RWPE1 (cell line): ENCODE data around the gene AP4E1.
"Not testable (repeated sequence)": the region's sequence is repeated elsewhere in the genome, so short reads cannot be mapped to it uniquely, and the experiment has no call there.

Source experiments
- CTCF ChIA-PET: fragments of 350-600 bp; sonication (Branson Sonifier 250); formaldehyde crosslinking; extraction: SDS; loops from one replicate; lab custom pipeline; 2021; lab: Yijun Ruan, JAX
- POLR2A ChIA-PET: fragments of 400-600 bp; formaldehyde crosslinking; extraction: SDS; loops from one replicate; lab custom pipeline; 2020; ENCODE audit warnings: antibody characterized with exemption; ENCODE audit not compliant: low non-redundant PET; lab: Yijun Ruan, JAX
- DNase-seq: peaks from one replicate; pipeline ENCODE4 v3.0.0; 2012; ENCODE audit warnings: low spot score
- H3K27ac ChIP-seq: fragments of 450-650 bp; 2 replicates; pipeline ENCODE4 v1.5.1; 2017
- TF ChIP-seq, protein P1 (sequence below): fragments of 450-650 bp; conservative IDR thresholded peaks from 2 replicates; pipeline ENCODE4 v1.5.1; 2017; ENCODE audit warnings: low read depth, mild to moderate bottlenecking

The AP4E1 gene

DNA sequence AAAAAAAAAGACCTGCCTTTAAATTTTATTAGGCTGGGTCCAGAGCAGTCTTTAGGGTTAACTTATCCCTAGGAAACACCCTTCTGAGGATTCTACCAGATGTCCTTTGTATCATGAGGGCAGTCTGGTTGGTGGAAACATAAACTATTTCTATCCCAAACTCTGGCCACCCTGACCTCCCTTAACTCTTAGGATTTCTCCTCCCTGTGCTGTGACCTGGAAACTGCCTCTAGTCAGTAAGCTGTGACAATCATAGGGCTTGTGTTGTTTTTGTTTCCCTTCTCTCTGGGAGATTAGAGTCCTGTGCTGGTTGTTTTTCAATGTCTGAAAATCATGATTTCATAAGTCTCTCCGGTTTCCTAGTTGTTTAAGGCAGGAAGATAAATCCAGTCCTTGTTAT, 108.1 kb downstream of the AP4E1 start:
- no peak for DNase-seq
- H3K27ac ChIP-seq, result no peak overlapping the region
- ChIA-PET POLR2A (no interaction called here), CTCF (interaction anchor here (0.6 kb wide), 1 partner anchor 129 kb away, joined by 5 read pairs; no protein-coding TSS in a partner anchor)
- TF ChIP-seq, protein P1, sequence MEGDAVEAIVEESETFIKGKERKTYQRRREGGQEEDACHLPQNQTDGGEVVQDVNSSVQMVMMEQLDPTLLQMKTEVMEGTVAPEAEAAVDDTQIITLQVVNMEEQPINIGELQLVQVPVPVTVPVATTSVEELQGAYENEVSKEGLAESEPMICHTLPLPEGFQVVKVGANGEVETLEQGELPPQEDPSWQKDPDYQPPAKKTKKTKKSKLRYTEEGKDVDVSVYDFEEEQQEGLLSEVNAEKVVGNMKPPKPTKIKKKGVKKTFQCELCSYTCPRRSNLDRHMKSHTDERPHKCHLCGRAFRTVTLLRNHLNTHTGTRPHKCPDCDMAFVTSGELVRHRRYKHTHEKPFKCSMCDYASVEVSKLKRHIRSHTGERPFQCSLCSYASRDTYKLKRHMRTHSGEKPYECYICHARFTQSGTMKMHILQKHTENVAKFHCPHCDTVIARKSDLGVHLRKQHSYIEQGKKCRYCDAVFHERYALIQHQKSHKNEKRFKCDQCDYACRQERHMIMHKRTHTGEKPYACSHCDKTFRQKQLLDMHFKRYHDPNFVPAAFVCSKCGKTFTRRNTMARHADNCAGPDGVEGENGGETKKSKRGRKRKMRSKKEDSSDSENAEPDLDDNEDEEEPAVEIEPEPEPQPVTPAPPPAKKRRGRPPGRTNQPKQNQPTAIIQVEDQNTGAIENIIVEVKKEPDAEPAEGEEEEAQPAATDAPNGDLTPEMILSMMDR, result no peak

GRCh38 chr15:51022206-51022605, 113.7 kb downstream of the AP4E1 start:
- no peak overlapping the region for H3K27ac ChIP-seq
- POLR2A ChIA-PET, result no interaction called here
- CTCF ChIA-PET, result interaction anchor here (0.7 kb wide), 1 partner anchor 951 kb away, joined by 6 read pairs; no protein-coding TSS in a partner anchor

GRCh38 chr15:51023499-51023898, 115.0 kb downstream of the AP4E1 start:
- DNase-seq, result no peak
- ChIA-PET CTCF (no interaction called here), POLR2A (no interaction called here)
- peak overlapping the region; percentile 87 for H3K27ac ChIP-seq
- TF ChIP-seq, protein P1, result no peak

More at GRCh38 chr15:51022206-51022605, 113.7 kb downstream of the AP4E1 start:
- TF ChIP-seq, protein P1, result no peak; the same call in 1 of the 2 replicates
- no peak for DNase-seq

DNA sequence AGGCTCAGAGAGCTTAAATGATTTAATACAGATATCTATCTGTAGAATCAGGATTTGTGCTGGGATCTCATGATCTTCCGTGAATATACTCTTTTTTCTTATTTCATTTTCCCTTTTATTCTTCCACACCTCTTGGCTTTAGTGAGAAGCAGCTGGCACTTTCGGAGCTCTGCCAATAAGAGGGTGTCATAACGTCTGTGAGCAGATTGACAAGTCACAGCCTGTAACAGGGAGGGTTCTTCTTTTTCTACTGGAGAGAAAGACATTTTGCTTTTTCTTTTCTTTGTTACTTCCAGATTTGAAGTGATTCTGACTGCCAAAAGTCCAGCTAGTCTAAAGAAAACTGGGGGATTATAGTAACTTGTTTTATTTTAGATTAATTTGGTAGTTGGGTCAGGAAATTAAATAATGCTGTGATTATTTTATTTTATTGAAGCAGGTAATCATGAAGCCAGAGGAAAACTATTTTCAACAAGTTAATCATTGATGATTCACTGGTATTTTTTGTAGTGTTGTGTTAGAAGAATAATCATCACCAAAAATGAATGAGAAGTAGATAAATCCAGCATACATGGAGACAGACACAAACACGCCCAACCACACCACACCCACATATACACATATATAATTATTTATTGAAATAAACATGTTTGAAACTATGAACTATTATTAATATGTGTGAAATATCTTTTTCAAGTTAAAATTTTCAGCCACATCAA, 116.4 kb downstream of the AP4E1 start:
- ChIA-PET POLR2A (no interaction called here), CTCF (interaction anchor here (0.9 kb wide), 1 partner anchor 138 kb away, joined by 7 read pairs; no protein-coding TSS in a partner anchor)
- TF ChIP-seq, protein P1, result no peak
- DNase-seq, result peak; percentile 91
- H3K27ac ChIP-seq, result peak overlapping the region; percentile 100

- TF ChIP-seq, protein P1, result no peak
- POLR2A ChIA-PET, result no interaction called here
- DNase-seq, result no peak
- H3K27ac ChIP-seq, result peak overlapping the region; percentile 100
- CTCF ChIA-PET, result no interaction called here
Measured at GRCh38 chr15:51025454-51025846, 117.0 kb downstream of the AP4E1 start.

DNA sequence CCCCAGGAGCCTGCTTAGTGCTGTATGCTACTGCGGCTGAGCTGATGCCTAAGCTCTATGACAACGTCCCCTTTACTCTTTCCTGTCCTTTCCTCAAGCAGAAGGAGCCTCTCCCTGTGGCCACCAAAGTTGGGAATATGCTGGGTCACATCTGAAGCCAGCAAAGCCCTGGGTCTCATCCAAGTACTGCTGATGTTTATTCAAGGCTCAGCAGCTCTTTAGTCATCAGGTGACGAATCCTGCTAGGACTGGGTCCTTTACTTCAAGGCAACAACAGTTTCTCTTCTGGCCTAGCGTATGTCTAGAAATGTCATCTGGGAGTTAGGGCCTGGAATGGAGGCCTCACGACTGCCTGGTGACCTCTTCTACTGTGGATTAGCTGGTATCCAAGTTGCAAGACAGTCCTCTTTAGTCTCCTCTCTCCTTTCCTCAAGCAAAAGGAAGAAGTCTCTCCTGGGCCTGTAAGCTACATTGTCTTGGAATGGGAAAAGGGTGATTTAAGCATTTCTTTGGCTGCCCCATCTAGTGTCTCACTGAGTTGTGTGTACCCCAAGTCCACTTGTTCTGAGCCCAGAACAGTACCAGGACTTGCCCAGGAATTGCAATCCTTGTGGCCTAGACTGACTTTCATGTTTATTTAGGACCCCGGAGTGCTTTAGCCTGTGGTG, 122.3 kb downstream of the AP4E1 start:
- CTCF ChIA-PET, result interaction anchor here (0.5 kb wide), 1 partner anchor 51 kb away, joined by 3 read pairs; no protein-coding TSS in a partner anchor
- H3K27ac ChIP-seq, result peak overlapping the region; percentile 61
- POLR2A ChIA-PET, result no interaction called here
- no peak for DNase-seq
- TF ChIP-seq, protein P1, result no peak

DNA sequence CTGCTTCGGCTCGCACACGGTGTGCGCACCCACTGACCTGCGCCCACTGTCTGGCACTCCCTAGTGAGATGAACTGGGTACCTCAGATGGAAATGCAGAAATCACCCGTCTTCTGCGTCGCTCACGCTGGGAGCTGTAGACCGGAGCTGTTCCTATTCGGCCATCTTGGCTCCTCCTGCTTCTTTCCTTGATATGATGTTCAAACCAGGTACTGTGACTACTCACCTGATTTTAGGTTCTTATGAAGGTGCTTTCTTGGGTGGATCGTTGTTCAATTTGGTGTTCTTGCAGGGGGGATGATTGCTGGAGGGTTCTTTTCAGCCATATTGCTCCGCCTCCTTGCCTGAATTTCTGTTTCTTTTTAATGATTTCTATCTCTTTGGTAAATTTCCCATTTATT, 129.0 kb downstream of the AP4E1 start:
- DNase-seq, POLR2A ChIA-PET, CTCF ChIA-PET, H3K27ac ChIP-seq: not testable (repeated sequence)
